GM03348 (cell line): ENCODE data around the gene AP2B1.

Experiments
- DNase-seq: peaks from one replicate; pipeline ENCODE4 v3.0.0; 2012; ENCODE audit warnings: low spot score

AP2B1 gene

GRCh38 chr17:35630530-35631148, 43.5 kb downstream of the AP2B1 start:
- peak; percentile 55 for DNase-seq

- DNase-seq = no peak
Measured at GRCh38 chr17:35641032-35641431, 53.9 kb downstream of the AP2B1 start.

GRCh38 chr17:35645923-35646322, 58.8 kb downstream of the AP2B1 start:
- DNase-seq = no peak

GRCh38 chr17:35651467-35651866, 64.3 kb downstream of the AP2B1 start:
- DNase-seq = no peak

DNA sequence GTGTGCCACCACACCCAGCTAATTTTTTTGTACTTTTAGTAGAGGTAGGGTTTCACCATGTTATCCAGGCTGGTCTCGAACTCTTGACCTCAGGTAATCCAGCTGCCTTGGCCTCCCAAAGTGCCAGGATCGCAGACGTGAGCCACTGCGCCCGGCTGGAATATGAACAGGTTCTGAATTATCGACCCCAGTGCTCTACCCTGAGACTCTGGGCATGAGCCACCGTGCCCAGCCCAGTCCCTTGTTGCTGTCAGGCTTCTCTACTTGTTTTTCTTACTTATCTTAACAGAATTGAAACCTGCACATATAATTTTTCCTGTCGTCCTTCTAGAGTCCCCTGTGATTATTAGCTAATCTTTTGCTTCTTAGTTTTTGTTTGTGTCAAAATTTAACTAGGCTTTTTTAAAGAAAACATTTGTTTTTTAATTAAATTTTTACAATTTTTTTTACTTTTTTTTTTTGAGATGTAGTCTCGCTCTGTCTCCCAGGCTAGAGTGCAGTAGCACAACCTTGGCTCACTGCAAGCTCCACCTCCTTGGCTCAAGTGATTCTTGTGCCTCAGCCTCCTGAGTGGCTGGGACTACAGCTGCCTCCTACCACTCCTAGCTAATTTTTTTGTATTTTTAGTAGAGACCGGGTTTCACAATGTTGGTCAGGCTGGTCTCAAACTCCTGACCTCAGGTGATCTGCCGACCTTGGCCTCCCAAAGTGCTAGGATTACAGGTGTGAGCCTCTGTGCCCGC, 66.7 kb downstream of the AP2B1 start:
- no peak for DNase-seq

DNA sequence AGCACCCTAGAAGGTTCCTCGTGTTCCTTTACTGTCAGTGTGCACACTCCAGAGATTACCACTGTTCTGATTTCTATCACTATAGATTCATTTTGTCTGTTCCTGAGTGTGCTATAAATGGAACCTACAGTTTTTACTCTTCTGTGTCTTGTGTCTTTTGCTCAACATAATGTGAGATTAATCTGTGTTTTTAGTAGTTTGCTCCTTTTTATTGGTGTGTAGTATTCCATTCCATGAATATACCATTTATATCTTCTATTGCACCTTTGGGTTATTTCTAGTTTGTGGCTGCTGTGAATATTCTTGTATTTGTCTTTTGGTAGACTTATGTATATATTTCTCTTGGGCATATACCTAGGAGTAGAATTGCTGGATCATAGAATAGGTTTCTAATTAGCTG, 68.2 kb downstream of the AP2B1 start:
- DNase-seq = no peak

DNA sequence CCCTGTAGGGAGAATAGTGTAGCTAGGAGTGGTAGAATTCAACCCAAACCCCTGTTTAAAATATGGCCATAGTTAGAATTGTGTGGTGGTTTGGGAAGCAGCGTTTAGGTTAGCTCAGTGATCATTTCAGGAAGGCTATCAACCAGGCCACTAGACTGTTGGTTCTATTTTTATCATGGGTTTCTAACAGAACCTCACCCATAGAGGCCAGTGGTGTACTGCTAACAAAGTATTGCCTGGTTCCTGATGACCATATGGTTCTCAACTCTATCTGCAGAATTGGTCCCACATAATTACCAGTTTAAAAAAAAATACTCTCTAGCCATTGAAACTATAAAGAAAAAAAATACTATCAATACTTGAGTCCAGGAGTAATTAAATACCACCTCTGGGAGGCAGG, 73.8 kb downstream of the AP2B1 start:
- no peak for DNase-seq

DNA sequence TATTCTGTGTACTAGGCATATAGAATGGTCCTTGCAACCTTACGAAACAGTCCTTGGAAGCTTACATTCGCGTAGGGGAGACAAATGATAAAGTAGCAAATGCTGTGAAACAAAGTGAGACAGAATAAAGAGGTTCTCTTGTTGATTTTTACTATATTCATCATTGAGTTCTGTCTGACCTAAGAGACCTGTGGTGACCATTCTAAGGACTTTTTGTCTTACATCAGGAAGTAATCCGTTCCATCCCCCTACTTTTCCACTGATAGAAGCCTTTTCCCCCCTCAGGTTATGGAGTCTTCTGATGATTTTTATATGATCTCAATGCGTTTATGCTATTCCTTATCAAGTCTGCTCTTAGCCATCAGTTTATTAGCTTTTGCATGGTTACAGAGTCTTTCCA, 77.6 kb downstream of the AP2B1 start:
- DNase-seq = no peak

GRCh38 chr17:35665662-35666061, 78.5 kb downstream of the AP2B1 start:
- DNase-seq = no peak

DNA sequence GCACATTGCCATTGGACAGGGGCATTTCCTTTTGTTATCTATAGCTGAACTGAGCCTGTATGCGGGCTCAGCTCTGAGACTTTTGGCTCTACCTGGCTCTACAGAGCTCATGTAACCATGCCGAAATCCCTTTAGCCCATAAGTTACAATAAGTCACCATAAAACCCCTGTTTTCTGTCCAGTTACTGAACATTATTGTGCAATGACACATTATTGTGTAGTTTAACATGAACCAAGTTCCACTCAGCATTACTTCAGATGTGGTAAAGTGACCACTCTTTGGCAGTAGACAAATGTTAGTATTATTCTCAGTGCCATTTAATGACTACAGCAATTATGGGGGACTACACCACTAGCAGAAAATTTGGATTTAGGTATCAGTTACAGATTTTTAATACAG, 78.9 kb downstream of the AP2B1 start:
- no peak for DNase-seq

DNA sequence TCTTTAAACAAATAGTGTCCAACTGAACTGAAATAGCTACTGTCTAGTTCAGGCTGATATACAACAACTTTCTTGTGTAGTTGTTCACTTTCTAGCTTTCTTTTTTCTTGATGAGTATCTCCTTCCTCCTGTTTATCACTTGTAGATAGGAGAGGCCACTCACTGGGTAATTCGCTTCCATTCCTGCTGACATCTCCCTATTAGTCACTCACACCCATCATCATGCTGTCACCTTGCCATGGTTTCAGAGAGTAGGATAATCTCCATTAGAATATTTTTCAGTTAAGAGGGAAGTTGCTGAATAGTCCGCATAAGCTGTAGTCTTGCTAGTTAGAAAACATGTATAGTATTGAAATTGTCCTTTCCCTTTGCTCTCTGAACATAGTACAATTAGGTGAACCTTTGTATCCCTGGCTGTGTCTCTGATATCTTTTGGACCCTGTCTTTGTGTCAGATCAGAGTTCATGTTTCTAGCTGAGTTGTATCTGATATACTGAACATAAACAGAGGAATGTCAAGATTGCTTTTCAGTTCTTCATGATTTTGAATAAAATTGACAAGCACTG, 79.9 kb downstream of the AP2B1 start:
- DNase-seq = peak; percentile 10

DNA sequence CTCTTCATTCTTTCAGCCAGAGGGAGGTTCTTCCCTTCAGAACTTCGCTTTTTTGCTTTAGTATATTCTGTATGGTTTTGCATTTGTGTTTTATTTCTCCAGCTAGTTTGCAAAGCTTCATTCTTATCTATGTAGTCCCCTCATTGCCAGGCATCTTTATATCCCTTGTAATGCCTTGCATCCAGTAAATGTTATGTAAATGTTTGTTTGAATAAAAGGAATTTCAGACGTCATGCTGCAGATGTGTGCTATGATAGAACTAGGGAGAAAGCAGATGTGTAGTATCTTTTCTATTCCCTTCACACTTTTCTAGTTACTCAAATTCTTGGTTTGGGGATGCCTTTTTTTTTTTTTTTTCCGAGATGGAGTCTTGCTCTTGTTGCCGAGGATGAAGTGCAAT, 81.7 kb downstream of the AP2B1 start:
- no peak for DNase-seq

DNA sequence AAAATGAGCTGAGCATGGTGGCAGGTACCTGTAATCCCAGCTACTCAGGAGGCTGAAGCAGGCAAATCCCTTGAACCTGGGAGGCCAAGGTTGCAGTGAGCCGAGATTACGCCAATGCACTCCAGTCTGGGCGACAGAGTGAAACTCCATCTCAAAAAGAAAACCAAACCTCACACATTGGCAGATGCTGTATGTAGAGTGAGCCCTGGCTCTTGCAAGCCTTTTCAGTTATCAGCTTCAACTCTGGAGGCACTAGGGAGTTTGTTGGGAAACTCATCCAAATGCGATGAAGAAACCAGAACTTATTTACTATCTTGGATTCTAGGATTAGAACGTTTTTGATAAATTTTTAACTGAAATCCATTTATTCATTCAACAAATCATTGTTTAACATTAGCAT, 87.4 kb downstream of the AP2B1 start:
- DNase-seq = no peak

DNA sequence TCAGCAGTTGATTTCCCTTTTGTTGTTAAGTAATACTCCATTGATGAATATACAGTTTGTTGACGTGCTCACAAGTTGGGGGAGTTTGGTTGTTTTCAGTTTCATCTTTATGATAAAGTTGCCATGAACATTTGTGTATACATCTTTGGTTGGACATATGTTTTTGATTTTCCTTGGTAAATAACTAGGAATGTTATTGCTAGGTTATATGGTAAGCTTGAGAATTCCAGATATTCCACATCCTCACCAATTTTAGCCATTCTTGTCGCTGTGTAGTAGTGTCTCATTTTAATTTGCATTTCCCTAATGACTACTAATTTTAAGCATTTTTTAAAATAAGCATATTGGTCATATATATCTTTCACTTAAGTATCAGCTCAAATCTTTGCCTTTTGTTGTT, 89.3 kb downstream of the AP2B1 start:
- DNase-seq = no peak

GRCh38 chr17:35679007-35679682, 92.0 kb downstream of the AP2B1 start:
- DNase-seq = no peak

- no peak for DNase-seq
Measured at GRCh38 chr17:35683591-35683990, 96.5 kb downstream of the AP2B1 start.

DNA sequence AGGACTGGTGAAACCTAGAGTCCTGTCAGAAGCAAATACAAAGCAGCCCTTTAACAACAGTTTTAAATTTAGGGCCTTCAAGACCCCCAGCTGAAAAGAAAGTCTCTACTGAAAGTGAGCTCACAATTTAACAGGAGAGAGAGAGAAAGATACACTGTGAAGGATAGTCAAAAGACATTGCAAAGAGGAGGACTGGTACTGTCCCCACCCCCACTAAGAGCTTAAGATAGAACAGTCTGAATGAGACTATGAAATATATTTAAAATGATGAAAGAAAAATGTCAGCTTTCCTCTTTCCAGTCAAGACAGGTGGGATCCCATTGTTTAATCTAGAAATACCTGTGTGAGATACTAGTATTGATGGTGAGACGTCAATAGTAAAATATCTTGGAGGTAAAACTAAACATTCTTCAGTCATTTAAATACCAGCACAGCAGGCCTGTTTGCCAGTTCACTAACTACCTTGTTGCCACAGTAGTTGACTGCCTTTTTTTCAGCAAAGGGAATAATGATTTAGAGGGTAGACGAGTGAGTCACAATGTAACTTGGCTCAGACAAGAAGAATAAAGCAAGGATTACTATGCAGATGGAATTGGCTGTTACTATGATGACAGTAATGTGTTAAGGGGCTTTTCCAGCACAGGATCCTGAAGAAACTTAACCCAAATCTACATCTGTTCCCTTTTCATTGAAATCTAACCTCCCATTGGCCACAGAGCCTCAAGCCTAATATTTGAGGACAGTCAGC, 97.1 kb downstream of the AP2B1 start:
- DNase-seq = peak; percentile 59

DNA sequence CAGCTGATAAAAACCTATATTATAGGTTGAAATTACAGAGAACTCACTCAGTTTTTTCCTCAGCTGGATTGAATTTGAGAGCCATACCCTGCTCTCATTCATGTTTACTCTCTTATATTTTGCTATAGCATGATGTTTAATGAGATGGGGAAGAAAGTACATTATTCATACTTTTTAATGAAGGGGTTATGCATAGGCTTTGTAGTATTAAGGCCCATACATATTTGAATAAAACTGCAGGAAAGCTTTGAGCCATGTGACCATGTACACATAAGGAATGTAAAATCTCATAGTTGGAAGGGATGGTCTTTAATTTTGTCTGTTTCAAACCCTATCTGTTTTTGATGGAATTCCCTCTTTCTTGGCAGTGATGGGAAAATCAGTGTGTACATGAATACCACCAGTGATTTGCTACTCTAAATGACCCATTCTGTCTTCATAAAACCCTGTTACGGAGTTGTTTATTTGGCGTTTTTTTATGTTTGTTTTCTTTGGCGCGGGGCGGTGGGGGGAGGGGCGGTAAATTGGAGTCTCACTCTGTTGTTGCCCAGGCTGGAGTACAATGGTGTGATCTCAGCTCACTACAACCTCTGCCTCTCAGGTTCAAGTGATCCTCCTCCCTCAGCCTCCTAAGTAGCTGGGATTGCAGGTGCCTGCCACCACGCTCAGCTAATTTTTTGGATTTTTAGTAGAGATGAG, 105.5 kb downstream of the AP2B1 start:
- no peak for DNase-seq

DNA sequence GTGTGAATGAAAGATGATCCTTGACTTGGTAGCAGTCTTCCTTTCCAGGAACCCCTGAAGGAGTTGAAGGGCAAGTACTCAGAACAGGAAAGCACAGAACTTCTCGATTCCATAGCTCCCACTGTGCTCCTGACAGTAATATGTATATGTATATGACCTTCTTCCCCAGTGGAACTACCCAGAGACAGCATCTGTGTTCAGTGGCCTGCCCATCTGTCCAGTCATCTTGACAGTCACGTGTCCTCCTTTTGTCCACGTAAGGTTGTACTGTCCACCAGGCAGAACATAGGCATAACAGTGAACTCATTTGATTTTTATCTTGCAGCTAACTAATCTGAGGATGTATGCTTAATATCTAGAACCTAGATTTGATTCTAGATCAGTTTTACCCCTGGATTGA, 106.5 kb downstream of the AP2B1 start:
- no peak for DNase-seq

- DNase-seq = no peak
Measured at GRCh38 chr17:35694906-35695305, 107.8 kb downstream of the AP2B1 start.

DNA sequence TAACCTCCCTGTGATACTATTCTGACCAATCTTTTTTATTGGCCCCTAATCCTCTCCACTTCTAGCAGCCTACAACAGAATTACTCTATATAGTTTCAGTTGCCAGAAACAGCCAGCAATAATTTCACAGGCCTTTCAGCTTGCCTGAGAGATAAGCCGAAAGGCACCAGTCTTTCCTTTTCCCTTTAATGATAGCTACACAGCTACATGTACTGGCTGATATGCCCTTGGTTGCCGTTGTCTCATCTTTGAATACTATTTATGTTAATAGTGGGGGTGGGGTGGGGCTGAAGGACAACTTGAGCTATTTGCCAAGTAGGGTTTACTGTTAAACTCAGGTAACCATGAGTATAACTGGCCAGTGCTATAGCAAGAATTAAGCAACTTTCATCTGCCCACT, 108.5 kb downstream of the AP2B1 start:
- DNase-seq = no peak

DNA sequence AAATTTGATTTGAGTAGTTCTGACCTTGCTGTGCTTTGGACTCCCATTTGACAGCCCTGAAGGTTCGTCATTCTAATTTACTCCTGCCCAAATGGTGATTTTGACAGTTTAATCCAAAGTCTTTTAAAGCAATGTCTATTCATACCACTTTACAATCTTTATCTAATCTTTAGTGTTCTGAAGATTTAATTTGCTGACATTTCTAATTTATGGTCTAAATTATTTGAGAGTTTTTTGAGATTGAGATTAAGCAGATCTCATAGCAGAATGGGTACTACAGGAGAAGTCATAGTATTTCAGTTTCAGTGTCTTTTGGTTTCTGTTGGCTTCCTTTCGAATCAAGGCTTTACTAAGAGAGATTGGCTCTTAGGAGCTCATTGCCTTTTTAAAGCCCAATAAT, 111.7 kb downstream of the AP2B1 start:
- no peak for DNase-seq
